Chondrocyte (in vitro differentiated cells): ENCODE results near the gene GFPT2. TPM values are rescaled to one million over a fixed set of nuclear protein-coding genes. Genes with fewer than 3 reads are reported as not detected.
"Not testable (repeated sequence)": the region's sequence is repeated elsewhere in the genome, so short reads cannot be mapped to it uniquely, and the experiment has no call there.

Experiments
- DNase-seq: peaks from one replicate; pipeline ENCODE4 v3.0.0; 2021; ENCODE audit warnings: mixed read lengths, low spot score
- H3K27ac Mint-ChIP-seq: one replicate; pipeline ENCODE4 v1.8.0; 2021; ENCODE audit warnings: mild to moderate bottlenecking, moderate library complexity, mixed read lengths; ENCODE audit not compliant: unreplicated experiment
- H3K27me3 Mint-ChIP-seq: 2 replicates; pipeline ENCODE4 v1.8.0; 2021; ENCODE audit warnings: low read depth, mixed read lengths
- H3K36me3 Mint-ChIP-seq: 2 replicates; pipeline ENCODE4 v1.8.0; 2021; ENCODE audit warnings: low read depth, mixed read lengths
- H3K4me1 Mint-ChIP-seq: 2 replicates; pipeline ENCODE4 v1.8.0; 2021; ENCODE audit warnings: low read depth, mild to moderate bottlenecking, mixed read lengths
- H3K4me3 Mint-ChIP-seq: one replicate; pipeline ENCODE4 v1.8.0; 2021; ENCODE audit warnings: mild to moderate bottlenecking, moderate library complexity, mixed read lengths; ENCODE audit not compliant: unreplicated experiment
- H3K9me3 Mint-ChIP-seq: 2 replicates; pipeline ENCODE4 v1.8.0; 2021; ENCODE audit warnings: low read depth, mixed read lengths
- total RNA-seq: library from RNA; stranded (reverse); gene quantifications from 3 replicates; pipeline ENCODE4 v1.2.1, GENCODE V29; 2021
- TF ChIP-seq, protein P1 (sequence below): fragments of 200-600 bp; sonication (generic); IDR thresholded peaks from 2 replicates; pipeline ENCODE4 v1.5.0; 2021; ENCODE audit warnings: antibody characterized with exemption, mild to moderate bottlenecking, moderate library complexity

GFPT2 gene
- total RNA-seq, 1 donor from 2014 or later: 16.8 TPM

DNA sequence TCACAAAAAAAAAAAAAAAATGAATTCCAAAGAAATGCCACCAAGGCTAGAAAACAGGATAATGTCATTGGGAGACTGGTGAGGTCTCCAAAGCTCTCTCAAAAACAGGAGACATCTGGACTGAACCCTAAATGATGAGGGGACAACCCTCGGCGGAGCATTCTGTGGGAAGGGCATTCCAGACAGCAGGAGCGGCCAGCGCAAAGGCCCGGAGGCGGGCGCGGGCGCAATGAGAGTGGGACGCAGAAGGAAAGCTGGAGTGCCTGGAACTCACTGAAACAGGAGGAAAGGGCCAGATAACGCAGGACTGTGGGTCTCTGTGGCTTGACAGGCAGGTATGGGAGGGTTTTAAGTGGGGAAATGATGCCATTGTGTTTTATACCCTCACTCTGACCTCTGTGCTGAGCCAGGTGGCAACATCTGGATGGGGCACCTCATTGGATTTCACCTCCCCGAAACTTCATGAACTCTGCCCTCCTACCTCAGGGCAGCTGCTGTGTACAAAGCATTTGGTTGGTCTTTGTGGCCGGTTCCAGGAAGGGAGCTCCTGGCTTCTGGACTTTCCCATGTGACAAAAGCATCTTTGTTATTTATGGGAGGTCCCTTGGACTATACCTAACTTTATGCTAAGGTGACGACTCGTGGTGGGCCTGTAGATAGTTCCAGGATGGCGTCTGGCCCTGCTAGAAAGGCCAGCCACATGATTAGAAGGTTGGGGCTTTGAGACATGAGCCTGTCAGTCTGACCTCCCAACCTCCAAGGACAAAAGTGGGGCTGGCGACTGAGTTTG lies 49.7 kb downstream of the GFPT2 start:
- TF ChIP-seq, protein P1, sequence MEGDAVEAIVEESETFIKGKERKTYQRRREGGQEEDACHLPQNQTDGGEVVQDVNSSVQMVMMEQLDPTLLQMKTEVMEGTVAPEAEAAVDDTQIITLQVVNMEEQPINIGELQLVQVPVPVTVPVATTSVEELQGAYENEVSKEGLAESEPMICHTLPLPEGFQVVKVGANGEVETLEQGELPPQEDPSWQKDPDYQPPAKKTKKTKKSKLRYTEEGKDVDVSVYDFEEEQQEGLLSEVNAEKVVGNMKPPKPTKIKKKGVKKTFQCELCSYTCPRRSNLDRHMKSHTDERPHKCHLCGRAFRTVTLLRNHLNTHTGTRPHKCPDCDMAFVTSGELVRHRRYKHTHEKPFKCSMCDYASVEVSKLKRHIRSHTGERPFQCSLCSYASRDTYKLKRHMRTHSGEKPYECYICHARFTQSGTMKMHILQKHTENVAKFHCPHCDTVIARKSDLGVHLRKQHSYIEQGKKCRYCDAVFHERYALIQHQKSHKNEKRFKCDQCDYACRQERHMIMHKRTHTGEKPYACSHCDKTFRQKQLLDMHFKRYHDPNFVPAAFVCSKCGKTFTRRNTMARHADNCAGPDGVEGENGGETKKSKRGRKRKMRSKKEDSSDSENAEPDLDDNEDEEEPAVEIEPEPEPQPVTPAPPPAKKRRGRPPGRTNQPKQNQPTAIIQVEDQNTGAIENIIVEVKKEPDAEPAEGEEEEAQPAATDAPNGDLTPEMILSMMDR: no peak
- no peak overlapping the region for H3K27ac Mint-ChIP-seq
- H3K4me1 Mint-ChIP-seq: no peaks in the 10 kb centered on the region
- no peaks in the 10 kb centered on the region for H3K27me3 Mint-ChIP-seq
- no peak for DNase-seq
- peaks cover 10% of the 10 kb centered on the region for H3K36me3 Mint-ChIP-seq
- H3K9me3 Mint-ChIP-seq: no peaks in the 10 kb centered on the region
- no peak overlapping the region for H3K4me3 Mint-ChIP-seq

GRCh38 chr5:180302256-180302655 lies 50.9 kb downstream of the GFPT2 start:
- TF ChIP-seq, protein P1: no peak
- no peak overlapping the region for H3K4me3 Mint-ChIP-seq
- no peak for DNase-seq
- H3K27ac Mint-ChIP-seq: no peak overlapping the region
- no peaks in the 10 kb centered on the region for H3K4me1 Mint-ChIP-seq
- H3K9me3 Mint-ChIP-seq: no peaks in the 10 kb centered on the region
- no peaks in the 10 kb centered on the region for H3K27me3 Mint-ChIP-seq
- H3K36me3 Mint-ChIP-seq: peaks cover 10% of the 10 kb centered on the region

GRCh38 chr5:180301253-180301652 lies 51.9 kb downstream of the GFPT2 start:
- H3K9me3 Mint-ChIP-seq: no peaks in the 10 kb centered on the region
- peaks cover 8% of the 10 kb centered on the region for H3K36me3 Mint-ChIP-seq
- H3K4me3 Mint-ChIP-seq: no peak overlapping the region
- no peak overlapping the region for H3K27ac Mint-ChIP-seq
- TF ChIP-seq, protein P1: no peak
- no peaks in the 10 kb centered on the region for H3K4me1 Mint-ChIP-seq
- no peak for DNase-seq
- H3K27me3 Mint-ChIP-seq: no peaks in the 10 kb centered on the region

DNA sequence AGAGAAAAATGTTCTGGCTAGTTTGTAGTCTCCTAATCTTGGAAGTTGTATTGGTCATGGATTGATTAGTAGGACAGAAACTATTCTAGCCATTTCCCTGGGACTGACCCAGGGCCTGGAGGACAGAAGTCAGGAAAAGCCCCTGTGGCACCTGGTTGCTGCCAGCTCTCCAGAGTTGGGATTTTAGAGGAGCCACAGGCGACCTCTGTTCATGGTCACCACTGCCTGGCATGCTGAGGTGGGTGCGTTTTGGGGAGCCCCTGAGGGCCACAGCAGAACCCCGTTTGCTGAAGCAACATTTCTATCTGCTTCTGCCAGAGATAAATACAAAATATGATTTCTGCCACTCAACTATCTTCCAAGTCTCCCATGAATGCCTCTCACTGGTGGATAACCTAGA lies 53.6 kb downstream of the GFPT2 start:
- H3K9me3 Mint-ChIP-seq: no peaks in the 10 kb centered on the region
- H3K4me3 Mint-ChIP-seq: no peak overlapping the region
- H3K4me1 Mint-ChIP-seq: no peaks in the 10 kb centered on the region
- no peak overlapping the region for H3K27ac Mint-ChIP-seq
- peaks cover 5% of the 10 kb centered on the region for H3K36me3 Mint-ChIP-seq
- DNase-seq: no peak
- no peaks in the 10 kb centered on the region for H3K27me3 Mint-ChIP-seq
- TF ChIP-seq, protein P1: no peak

DNA sequence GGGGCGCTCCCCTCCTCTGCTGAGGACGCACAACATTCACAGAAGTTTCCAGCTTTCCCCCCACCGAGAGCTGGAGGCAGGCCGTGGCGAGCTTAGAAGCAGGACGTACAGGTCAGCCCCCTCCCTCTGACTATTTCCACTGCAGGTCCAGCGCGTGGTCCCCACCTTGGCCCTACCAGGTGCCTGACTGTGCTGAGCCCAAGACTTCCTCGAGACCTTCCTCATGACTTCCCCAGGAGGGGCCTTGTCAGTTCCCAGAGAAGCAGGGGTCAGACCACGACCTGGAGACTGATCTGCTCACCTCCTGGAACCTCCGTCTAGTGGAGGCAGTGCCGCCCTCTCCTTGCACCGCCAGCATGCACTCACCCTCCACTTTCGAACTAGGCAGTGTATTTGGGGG lies 54.1 kb downstream of the GFPT2 start:
- not testable (repeated sequence) for H3K4me3 Mint-ChIP-seq, H3K27ac Mint-ChIP-seq, H3K36me3 Mint-ChIP-seq, DNase-seq, H3K27me3 Mint-ChIP-seq, H3K4me1 Mint-ChIP-seq, H3K9me3 Mint-ChIP-seq
